Common myeloid progenitor, CD34-positive (primary cell): ENCODE measurements around the gene GLI3.

Source experiments
- CTCF ChIA-PET: fragments of 350-600 bp; sonication (Branson Sonifier 250); formaldehyde crosslinking; loops from one replicate; lab custom pipeline; 2021; ENCODE audit warnings: antibody characterized with exemption; lab: Charles Lee
- POLR2A ChIA-PET: fragments of 350-600 bp; sonication (Branson Sonifier 250); formaldehyde crosslinking; loops from one replicate; lab custom pipeline; 2021; ENCODE audit warnings: antibody characterized with exemption; lab: Charles Lee
- DNase-seq, 3 donors: peaks; one replicate each; pipeline versions ENCODE4 v3.0.0 to v3.0.0-alpha.2; 2013
- H3K27ac ChIP-seq, 2 experiments: 1 replicate in 1 of 2; 2 replicates in 1 of 2; pipeline ENCODE4 v1.7.0; 2013; ENCODE audit warnings: inconsistent platforms in 2 of 2, low read length in 2 of 2, mild to moderate bottlenecking in 2 of 2, low read depth in 1 of 2, moderate library complexity in 1 of 2; ENCODE audit not compliant: severe bottlenecking in 2 of 2, insufficient read depth in 1 of 2, poor library complexity in 1 of 2
- H3K27me3 ChIP-seq, 5 experiments: replicated peaks in 2 of 5; 1 replicate in 3 of 5; 2 replicates in 2 of 5; pipeline versions ENCODE4 v1.6.1 to v1.7.0; 2013; ENCODE audit warnings: low read length in 4 of 5, mild to moderate bottlenecking in 2 of 5, moderate library complexity in 2 of 5, inconsistent platforms in 1 of 5; ENCODE audit not compliant: insufficient read depth in 5 of 5, control insufficient read depth in 4 of 5
- H3K36me3 ChIP-seq, 4 experiments: 1 replicate in 2 of 4; 2 replicates in 2 of 4; pipeline versions ENCODE4 v1.6.1 to v1.7.0; 2013; ENCODE audit warnings: low read length in 3 of 4, control low read depth in 1 of 4, mild to moderate bottlenecking in 1 of 4; ENCODE audit not compliant: control insufficient read depth in 4 of 4, insufficient read depth in 4 of 4
- H3K4me1 ChIP-seq, 4 experiments: 1 replicate in 3 of 4; 2 replicates in 1 of 4; pipeline versions ENCODE4 v1.6.1 to v1.7.1; 2013; ENCODE audit warnings: low read length in 3 of 4, mild to moderate bottlenecking in 3 of 4, control low read depth in 1 of 4, inconsistent platforms in 1 of 4, moderate library complexity in 1 of 4; ENCODE audit not compliant: control insufficient read depth in 4 of 4, insufficient read depth in 4 of 4; ENCODE audit errors: control extremely low read depth in 1 of 4
- H3K4me3 ChIP-seq, 7 experiments: 1 replicate in 4 of 7; 2 replicates in 3 of 7; pipeline versions ENCODE4 v1.5.1 to v1.7.0; 2013; ENCODE audit warnings: mild to moderate bottlenecking in 7 of 7, low read length in 6 of 7, moderate library complexity in 6 of 7, inconsistent platforms in 2 of 7, low read depth in 2 of 7, control low read depth in 1 of 7; ENCODE audit not compliant: insufficient read depth in 4 of 7, control insufficient read depth in 1 of 7; ENCODE audit errors: extremely low read depth in 1 of 7
- H3K9me3 ChIP-seq, 5 experiments: 1 replicate in 4 of 5; 2 replicates in 1 of 5; pipeline versions ENCODE4 v1.6.1 to v1.7.1; 2013; ENCODE audit warnings: low read length in 4 of 5, mild to moderate bottlenecking in 2 of 5, inconsistent platforms in 1 of 5, low read depth in 1 of 5, moderate library complexity in 1 of 5; ENCODE audit not compliant: control insufficient read depth in 4 of 5, insufficient read depth in 2 of 5; ENCODE audit errors: control extremely low read depth in 1 of 5
- WGBS: methylation state at CpG from one replicate; pipeline ENCODE4 v1.1.5; 2013; ENCODE audit not compliant: insufficient coverage; 5-methylcytosine and 5-hydroxymethylcytosine counted together

GLI3 gene

DNA sequence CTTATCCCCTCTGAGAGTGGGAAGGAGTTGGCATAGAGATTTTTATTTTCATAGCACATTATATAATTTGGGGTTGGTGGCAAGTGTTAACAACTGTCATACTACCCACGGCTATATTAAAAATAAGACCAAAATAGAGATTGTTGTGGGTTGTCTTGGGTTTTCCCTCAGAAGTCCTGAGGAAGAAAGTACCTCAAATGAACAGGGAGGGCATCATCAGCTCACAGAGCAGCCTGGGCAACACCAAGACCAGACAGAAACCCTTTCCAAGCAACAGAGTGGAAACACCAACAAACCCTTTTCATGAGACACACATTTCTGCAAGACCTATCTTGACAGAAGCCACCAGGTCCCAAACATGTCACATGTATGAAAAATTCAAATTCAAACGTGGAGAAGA, 121.2 kb downstream of the GLI3 start:
- ChIA-PET CTCF (no interaction called here), POLR2A (no interaction called here)
- no peak overlapping the region for H3K4me3 ChIP-seq
- H3K4me1 ChIP-seq, result no peaks in the 10 kb centered on the region
- H3K27ac ChIP-seq, result no peak overlapping the region
- WGBS, result 83% methylated on average over 1 of the region's 2 CpGs
- no peaks in the 10 kb centered on the region for H3K9me3 ChIP-seq
- H3K27me3 ChIP-seq, result peaks cover 0 to 5% (median 2%) of the 10 kb centered on the region in 5 experiments
- H3K36me3 ChIP-seq, result no peaks in the 10 kb centered on the region
- DNase-seq, result no peak

DNA sequence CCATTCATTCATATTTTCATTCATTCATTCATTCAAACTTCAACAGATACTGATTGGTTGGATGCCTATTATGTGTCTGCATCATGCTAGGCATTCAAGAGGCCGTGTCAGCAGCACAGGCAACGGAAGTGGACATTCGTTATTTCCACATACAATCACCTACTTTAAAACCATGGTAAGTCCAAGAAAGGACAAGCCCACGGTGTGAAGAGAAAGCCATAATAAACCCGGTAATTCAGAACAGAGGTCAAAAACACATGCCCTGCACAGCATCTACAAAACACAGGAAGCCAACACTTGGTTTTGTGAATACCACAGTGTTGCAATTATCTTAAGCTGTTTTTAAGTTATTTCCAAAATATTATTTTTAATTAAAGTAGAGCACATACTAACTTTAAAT, 126.7 kb downstream of the GLI3 start:
- peaks cover 3 to 21% (median 7%) of the 10 kb centered on the region in 5 experiments for H3K27me3 ChIP-seq
- H3K4me3 ChIP-seq, result no peak overlapping the region
- no peak overlapping the region for H3K27ac ChIP-seq
- 97% methylated on average over 4 of the region's 5 CpGs for WGBS
- POLR2A ChIA-PET, result no interaction called here
- CTCF ChIA-PET, result no interaction called here
- H3K4me1 ChIP-seq, result no peaks in the 10 kb centered on the region
- no peaks in the 10 kb centered on the region for H3K9me3 ChIP-seq
- H3K36me3 ChIP-seq, result no peaks in the 10 kb centered on the region
- no peak for DNase-seq

DNA sequence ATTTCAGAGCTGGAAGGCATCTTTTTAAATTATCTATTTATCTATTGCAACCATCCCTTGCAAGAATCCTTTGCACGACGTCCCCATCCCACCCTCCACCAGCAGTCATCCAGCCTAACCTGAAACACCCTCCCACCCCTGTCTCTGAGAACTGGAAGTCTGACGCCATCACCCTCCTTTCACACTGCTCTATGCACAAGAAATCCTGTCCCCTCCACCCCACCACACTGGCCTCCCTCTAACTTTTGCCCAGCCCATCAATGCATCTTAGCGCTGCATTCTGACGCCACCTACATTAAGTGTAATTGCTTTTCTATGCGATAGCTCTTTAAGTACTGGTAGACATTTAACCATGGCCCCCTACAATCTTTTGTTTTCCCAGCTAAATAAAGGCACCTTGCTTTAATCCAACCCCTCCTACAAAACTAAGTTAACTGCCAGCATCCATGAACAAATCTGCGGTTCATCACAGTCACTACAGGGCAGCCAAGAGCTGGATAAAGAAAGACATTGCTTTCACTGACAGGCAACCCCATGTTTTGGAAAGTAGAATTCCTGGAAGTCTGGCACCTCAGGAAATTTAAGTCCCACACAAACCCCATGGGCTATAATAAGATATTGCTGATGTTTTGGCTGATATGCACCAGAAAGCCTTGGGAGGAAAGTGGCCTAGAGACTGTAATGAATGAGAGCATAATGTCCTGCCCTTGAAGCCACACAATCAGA, 128.0 kb downstream of the GLI3 start:
- no peak for DNase-seq
- CTCF ChIA-PET, result no interaction called here
- Histone ChIP-seq H3K4me3 (no peak overlapping the region), H3K4me1 (no peaks in the 10 kb centered on the region), H3K27me3 (peaks cover 3 to 21% (median 7%) of the 10 kb centered on the region in 5 experiments), H3K9me3 (no peaks in the 10 kb centered on the region), H3K27ac (no peak overlapping the region), H3K36me3 (no peaks in the 10 kb centered on the region)
- POLR2A ChIA-PET, result no interaction called here
- WGBS, result 83% methylated on average over 7 of the region's 7 CpGs

DNA sequence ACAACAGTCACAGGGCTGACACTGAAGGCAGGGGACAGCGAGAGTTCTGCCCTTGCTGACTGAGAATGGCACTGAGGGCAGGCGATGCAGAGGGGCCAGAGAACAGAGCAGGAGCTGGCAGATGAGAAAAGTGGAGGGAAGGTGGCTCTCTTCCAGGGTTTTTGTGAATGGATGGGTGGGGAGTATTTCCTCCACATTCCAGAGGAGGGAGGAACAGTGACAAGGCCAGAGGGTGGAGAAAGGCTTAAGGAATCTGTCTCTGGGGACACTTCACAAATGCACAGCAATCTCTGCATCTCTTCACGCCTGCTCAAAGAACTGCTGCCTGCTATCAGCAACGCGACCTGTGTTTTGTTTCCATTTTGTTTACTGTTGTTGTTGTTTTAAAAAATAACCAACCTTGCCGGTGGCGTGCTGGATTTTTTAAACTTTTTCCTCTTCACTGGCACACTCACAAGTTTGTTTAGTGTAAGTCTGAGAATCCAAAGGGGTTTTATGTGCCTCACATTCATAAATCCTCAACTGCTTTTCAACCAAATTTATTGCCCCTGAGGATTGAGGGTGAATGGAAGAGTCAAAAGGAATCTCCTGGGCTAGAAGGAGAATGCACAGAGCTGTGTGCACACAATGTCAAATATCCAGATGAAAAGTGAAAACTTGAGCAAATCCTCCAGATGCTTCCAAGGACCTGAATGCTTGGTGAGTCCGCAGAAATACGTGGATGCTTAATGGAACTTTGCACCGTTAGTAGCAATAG, 129.3 kb downstream of the GLI3 start:
- ChIA-PET POLR2A (interaction anchor here (0.6 kb wide), 1 partner anchor 319 kb away, joined by 3 read pairs; no protein-coding TSS in a partner anchor), CTCF (no interaction called here)
- Histone ChIP-seq H3K4me3 (no peak overlapping the region), H3K4me1 (no peaks in the 10 kb centered on the region), H3K27ac (no peak overlapping the region), H3K36me3 (no peaks in the 10 kb centered on the region), H3K27me3 (peaks cover 3 to 21% (median 7%) of the 10 kb centered on the region in 5 experiments), H3K9me3 (no peaks in the 10 kb centered on the region)
- DNase-seq, result no peak
- 87% methylated on average over 5 of the region's 10 CpGs for WGBS

DNA sequence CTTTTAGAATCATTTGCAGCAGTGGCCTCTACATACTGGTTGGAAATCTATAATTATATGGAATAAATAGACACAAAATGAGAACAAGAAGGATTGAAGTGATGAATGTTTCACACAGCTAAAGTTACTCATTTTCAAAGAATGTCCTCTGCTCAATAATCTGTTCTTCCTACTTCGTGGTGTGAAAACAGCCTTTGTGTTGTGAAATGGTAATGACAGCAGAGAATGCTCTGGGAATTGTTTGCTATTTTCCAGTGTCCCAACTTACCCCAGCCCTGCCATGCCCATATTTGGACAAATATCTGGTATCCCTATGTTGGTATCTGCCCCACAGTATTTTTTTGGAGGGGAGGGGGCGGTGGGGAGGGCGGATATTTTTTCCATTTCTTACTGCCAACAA, 130.4 kb downstream of the GLI3 start:
- no peaks in the 10 kb centered on the region for H3K36me3 ChIP-seq
- no peaks in the 10 kb centered on the region for H3K4me1 ChIP-seq
- no peak overlapping the region for H3K27ac ChIP-seq
- ChIA-PET POLR2A (interaction anchor here (0.6 kb wide), 1 partner anchor 320 kb away, joined by 3 read pairs; no protein-coding TSS in a partner anchor), CTCF (no interaction called here)
- H3K4me3 ChIP-seq, result no peak overlapping the region
- no peaks in the 10 kb centered on the region for H3K9me3 ChIP-seq
- WGBS, result 86% methylated on average over 2 of the region's 3 CpGs
- no peak for DNase-seq
- H3K27me3 ChIP-seq, result peaks cover 3 to 21% (median 7%) of the 10 kb centered on the region in 5 experiments

DNA sequence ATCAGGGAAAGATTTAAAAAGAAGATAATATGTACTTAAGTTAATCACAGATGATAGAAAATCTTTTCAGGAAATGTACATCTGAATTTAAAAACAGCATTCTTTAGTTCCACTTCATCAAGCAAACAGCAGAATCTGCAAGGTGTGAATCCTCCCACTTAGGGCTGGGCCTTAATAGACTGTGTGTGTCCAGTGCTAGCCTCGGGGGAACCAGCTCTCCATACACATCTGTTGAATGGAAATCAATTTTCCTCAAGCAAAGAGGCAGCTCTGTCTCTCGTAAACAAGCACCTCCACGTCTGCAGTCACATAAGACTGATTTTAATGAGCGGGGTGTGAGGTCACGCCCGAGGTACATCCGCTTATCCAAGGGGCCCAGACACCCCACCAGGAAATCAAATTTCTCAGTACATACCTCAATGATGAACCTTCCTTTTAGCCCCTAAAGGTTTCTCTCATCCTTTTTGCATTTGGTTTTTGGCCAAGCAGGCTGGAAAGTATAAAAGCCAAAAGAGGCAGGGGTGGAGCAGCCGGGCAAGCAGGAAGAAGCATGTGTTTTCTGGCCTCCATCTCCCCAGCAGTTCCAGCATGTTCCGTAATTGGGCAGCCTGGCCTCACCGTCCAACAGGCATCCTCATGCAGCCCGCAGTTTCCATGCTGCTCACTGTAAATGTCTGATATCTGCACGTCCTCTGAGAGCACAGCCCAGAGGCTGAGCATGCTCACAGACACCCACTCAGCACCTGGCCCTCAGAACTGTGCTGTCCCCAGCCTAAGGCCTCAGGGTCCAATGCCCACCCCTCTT, 131.3 kb downstream of the GLI3 start:
- no peaks in the 10 kb centered on the region for H3K9me3 ChIP-seq
- no peak overlapping the region for H3K27ac ChIP-seq
- H3K4me3 ChIP-seq, result no peak overlapping the region
- peaks cover 3 to 21% (median 7%) of the 10 kb centered on the region in 5 experiments for H3K27me3 ChIP-seq
- ChIA-PET POLR2A (no interaction called here), CTCF (no interaction called here)
- DNase-seq, result no peak
- 86% methylated on average over 8 of the region's 12 CpGs for WGBS
- no peaks in the 10 kb centered on the region for H3K36me3 ChIP-seq
- H3K4me1 ChIP-seq, result no peaks in the 10 kb centered on the region
